Measurements from ENCODE around the gene RING1.
A peak's percentile ranks its signal among the peaks of the same experiment; 100 is the strongest.

Gene RING1

GRCh38 chr6:33249732-33250630 lies 41.7 kb downstream of the RING1 start:
- DNase-seq = no peak

GRCh38 chr6:33250731-33251130 lies 42.4 kb downstream of the RING1 start:
- no peak for DNase-seq

- peak; percentile 33 for DNase-seq
Observed at GRCh38 chr6:33251395-33252012, 43.2 kb downstream of the RING1 start.

GRCh38 chr6:33252759-33253158 lies 44.5 kb downstream of the RING1 start:
- DNase-seq = no peak

GRCh38 chr6:33254591-33254990 lies 46.3 kb downstream of the RING1 start:
- no peak for DNase-seq

- DNase-seq = no peak
Observed at GRCh38 chr6:33259032-33259431, 50.7 kb downstream of the RING1 start.
